T-helper 2 cell (primary cell): ENCODE measurements around the gene TTC1.
A peak's percentile ranks its signal among the peaks of the same experiment; 100 is the strongest.
"Not testable (repeated sequence)": the region's sequence is repeated elsewhere in the genome, so short reads cannot be mapped to it uniquely, and the experiment has no call there.

Source experiments
- DNase-seq, 5 experiments: peaks; one replicate each; pipeline versions ENCODE4 v3.0.0 to v3.0.0-alpha.2; 2012 to 2022

Gene TTC1

DNA sequence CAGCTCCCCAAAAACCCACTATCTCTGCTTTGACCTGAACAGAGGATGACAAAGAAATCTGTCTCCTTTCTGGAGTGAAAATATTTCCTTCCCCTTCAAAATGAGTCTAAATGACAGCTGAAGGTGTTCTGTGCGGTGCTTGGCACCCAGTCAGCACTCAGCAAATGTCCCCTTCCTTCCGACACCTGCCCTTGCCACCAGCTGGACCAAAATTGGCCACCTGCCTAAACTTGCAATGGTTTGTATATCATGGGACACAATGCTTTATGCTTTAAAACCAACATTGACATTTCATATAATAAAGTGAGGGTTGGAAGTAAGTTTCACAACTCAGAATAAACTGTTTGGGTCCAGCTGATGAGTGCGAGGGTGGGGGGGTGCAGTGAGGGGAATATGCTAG is 7.5 kb upstream of the TTC1 start:
- DNase-seq = no peak

DNA sequence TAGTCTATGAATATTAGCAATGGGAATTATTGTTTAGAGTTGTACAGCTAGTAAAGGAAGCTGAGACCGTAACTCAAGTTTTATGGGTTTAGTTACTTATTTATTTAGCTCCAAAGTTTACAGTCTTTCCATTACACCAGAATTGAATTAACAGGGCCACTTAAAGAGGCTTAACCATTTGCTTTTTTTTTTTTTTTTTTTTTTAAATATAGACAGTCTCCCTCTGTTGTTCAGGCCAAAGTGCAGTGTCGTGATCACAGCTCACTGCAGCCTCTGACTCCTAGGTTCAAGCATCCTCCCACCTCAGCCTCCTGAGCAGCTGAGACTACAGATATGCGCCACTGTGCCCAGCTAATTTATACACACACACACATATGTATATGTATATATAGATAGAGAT is 1.4 kb upstream of the TTC1 start:
- DNase-seq = no peak

DNA sequence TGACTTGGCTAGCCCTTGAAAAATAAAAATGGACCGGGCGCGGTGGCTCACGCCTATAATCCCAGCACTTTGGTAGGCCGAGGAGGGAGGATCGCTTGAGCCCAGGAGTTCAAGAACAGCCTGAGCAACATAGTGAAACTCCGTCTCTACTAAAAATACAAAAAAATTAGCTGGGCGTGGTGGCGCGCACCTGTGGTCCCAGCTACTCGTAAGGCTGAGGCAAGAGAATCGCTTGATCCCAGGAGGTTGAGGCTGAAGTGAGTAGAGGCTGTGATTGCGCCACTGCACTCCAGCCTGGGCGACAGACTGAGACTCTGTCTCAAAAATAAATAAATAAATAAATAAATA is 436 bp upstream of the TTC1 start:
- not testable (repeated sequence) for DNase-seq

- DNase-seq = peak in 1 of 5 experiments; percentile 7
These were observed 651 bp downstream of the TTC1 start for GRCh38 chr5:160009591-160009989.

DNA sequence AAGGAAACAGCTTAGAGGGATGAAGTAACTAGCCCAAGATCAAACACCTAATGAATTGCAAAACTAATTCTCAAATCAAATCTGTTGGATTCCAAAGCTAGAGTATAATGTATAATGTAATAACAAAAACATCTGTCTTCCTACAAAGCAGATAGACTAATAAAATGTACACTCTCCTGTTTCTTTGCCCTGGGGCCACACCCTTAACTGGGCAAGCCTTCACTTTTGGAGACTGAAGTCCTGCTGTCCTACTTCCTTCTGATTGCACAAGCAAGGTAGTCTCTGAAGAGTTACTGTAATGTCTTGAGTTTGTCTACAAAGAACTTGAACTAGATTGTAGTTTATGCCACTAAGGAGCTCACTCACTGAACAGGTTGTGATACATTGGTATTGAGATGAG is 2.5 kb downstream of the TTC1 start:
- DNase-seq = no peak

- DNase-seq = not testable (repeated sequence)
These were observed 5.3 kb downstream of the TTC1 start for GRCh38 chr5:160014197-160014596.

GRCh38 chr5:160018945-160019625 is 10.1 kb downstream of the TTC1 start:
- DNase-seq = no peak

- peak in 1 of 5 experiments; percentile 15 for DNase-seq
These were observed 11.4 kb downstream of the TTC1 start for GRCh38 chr5:160020266-160020770.

- peak in 1 of 5 experiments; percentile 19 for DNase-seq
These were observed 12.0 kb downstream of the TTC1 start for GRCh38 chr5:160020964-160021363.

DNA sequence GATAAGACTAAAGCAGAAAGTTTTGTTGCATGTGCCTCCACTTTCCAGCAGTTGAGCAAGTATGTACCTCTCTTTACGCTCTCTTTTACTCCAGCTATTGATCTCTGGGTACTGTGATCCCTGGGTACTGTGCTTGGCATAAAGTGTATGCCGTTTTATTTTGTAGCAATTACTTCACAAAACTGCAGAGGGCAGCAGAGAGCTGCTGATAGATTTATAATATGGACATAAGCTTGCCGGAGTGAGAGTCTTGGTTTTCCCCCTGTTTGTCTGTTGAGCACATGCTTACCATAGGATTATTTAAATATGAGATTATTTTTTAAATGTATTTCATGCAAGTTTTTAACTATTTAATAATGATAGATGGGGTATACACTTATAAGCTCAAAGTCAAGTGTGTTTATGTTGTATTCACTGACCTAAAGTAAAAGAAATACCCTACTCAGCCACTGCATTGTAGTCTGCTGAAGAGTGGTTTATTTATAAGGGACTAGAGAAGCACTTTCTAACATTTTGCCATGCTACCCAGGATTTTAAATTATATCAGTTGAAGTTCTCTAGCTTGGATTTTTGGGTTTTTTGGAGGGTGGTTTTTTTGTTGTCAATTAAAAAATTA is 13.0 kb downstream of the TTC1 start:
- peak in 3 of 5 experiments; percentile 22 to 67 (median 36) for DNase-seq

DNA sequence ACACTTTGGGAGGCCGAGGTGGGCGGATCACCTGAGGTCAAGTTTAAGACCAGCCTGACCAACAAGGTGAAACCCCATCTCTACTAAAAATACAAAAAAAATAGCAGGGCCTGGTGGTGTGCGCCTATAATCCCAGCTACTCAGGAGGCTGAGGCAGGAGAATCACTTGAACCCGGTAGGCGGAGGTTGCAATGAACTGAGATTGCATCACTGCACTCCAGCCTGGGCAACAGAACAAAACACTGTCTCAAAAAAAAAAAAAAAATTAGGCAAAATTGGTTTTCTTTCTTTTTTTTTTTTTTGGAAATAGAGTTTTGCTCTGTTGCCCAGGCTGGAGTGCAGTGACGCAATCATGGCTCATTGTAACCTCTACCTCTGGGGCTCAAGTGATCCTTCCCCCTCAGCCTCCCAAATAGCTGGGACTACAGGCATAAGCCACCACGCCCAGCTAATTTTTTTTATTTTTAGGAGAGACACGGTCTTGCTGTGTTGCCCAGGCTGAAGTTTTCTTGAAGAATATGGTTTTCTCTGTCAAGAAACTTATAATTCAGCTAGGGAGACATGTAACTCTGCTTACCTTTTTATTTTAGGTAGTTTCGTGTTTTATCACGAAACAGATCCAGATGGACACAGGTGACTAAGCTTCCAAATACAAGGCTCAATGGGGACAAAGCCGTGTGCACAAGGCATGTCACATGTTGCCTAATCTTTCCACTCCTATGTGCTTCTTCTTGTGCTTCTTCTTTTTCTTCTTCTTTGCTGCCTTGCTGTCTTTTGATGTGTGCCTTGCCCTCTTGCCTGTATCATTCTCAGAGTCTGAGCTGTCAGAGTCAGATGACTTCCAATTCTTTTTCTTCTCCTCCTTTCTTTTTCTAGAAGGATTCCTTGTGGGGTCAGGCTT is 14.3 kb downstream of the TTC1 start:
- DNase-seq = no peak

GRCh38 chr5:160023908-160024630 is 15.1 kb downstream of the TTC1 start:
- DNase-seq = no peak

- DNase-seq = no peak
These were observed 20.1 kb downstream of the TTC1 start for GRCh38 chr5:160029004-160029403.

DNA sequence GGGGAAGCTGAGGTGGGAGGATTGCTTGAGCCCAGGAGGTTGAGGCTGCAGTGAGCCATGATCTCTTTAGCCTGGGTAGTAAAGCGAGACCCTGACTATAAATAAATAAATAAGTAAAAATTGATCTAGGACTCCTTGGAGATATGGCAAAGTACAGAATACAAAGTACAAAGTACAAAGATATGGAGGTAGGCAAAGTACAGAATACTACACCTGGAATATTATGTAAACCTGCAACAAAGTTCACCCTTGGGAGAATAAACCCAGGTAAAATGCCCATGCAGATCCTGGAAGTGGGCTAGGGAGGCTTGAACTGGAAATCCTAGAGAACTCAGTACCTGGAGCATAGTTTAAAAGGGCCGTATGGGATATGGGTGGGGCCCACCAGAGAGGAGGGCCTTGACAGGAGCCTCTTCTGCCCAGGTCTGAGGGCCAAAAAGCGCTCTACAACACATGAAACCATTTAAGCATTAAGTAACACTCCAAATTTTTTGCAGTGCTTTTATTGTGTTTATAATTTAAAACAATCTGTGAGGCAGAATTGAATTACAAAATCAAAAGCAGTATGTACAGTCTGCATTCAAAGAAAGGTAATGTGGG is 20.7 kb downstream of the TTC1 start:
- DNase-seq = no peak

GRCh38 chr5:160030631-160031377 is 21.9 kb downstream of the TTC1 start:
- no peak for DNase-seq

GRCh38 chr5:160033546-160034252 is 24.8 kb downstream of the TTC1 start:
- DNase-seq = no peak

DNA sequence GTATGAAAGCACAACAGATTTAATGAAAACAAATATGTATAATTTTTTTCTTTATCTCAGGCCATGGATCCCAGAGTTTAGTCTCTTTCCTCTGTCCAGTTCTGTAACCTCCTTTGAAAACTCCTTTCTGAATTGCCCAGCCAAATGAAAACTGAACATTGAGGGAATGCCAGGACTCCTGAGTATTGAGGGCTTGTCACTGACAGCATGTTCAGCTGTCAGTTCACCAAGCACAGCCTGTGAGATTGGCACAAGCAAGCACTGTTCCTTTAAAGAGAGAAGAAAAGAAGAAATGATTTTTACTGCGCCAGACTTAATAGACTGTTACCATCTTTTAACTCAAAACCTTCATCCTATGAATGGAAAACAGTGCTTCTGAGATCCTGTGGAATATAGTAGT is 27.3 kb downstream of the TTC1 start:
- DNase-seq = no peak

GRCh38 chr5:160036884-160037283 is 27.9 kb downstream of the TTC1 start:
- DNase-seq = no peak

DNA sequence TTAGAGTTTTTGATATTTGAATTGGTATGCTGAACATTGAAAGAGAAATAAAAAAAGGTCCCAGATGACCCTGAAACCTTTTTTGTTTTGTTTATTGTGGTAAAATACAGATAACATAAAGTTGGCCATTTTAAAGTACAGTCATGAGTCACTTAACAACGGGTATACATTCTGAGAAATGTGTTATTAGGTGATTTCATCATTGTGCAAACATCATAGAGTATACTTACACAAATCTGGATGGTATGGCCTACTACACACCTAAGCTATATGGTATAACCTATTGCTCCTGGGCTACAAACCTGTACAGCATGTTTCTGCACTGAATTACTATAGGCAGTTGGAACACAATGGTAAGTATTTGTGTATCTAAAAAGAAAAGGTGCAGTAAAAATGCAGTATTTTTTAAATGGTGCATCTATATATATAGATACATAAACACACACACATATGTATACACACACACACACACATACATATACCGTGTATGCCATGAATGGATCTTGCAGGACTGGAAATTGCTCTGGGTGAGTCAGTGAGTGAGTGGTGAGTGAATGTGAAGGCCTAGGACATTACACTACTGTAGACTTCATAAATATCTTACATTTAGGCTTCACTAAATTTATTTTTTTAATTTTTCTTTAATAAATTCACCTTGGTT is 31.0 kb downstream of the TTC1 start:
- peak in 1 of 5 experiments; percentile 30 for DNase-seq

DNA sequence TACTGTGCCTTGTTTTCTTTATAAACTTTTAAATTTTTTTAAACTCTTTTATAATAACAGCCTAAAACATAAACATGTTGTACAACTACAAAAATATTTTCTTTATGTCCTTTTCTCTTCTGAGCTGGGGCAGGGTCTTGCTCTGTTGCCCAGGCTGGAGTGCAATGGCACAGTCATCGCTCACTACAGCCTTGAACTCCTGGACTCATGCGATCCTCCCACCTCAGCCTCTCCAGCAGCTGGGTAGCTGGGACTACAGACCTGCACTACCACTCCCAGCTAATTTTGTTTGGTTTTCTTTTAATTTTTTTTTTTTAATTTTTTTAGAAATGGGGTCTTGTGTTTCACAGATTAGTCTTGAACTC is 31.5 kb downstream of the TTC1 start:
- no peak for DNase-seq
